A549 (cell line): ENCODE data around the gene BBX. TPM values are rescaled to one million over a fixed set of nuclear protein-coding genes. Genes with fewer than 3 reads are reported as not detected.

Experiments used
- ATAC-seq, 2 experiments: fragments of 200-7000 bp in 1 of 2; fragments of >200 bp in 1 of 2; cut with Nextera tagmentation in 1 of 2; cut with Tn5 transposase in 1 of 2; 3 replicates each; pipeline versions ENCODE4 v1.8.0 to v1.9.1; 2018 to 2020; ENCODE audit warnings: mild to moderate bottlenecking in 1 of 2, moderate library complexity in 1 of 2
- CTCF ChIA-PET: fragments of 300-600 bp; sonication (Branson Sonifier 250); formaldehyde crosslinking; extraction: SDS; loops from one replicate; lab custom pipeline; 2021; ENCODE audit warnings: antibody characterized with exemption, inconsistent platforms; lab: Yijun Ruan, JAX
- POLR2A ChIA-PET: fragments of 350-600 bp; formaldehyde crosslinking; extraction: SDS; loops from one replicate; lab custom pipeline; 2021; ENCODE audit warnings: antibody characterized with exemption, inconsistent platforms; lab: Yijun Ruan, JAX
- DNase-seq, 2 experiments: peaks; one replicate each; pipeline versions ENCODE4 v3.0.0 to v3.0.0-alpha.2; 2011 to 2016; ENCODE audit warnings: low read depth in 1 of 2, low spot score in 1 of 2
- FAIRE-seq: peaks from 2 replicates; lab custom pipeline; 2011; peaks lifted over from hg19 to GRCh38; lab: Jason Lieb, UNC
- H3K27ac ChIP-seq, 2 experiments: fragments of >200 bp; sonication (Bioruptor Twin); formaldehyde crosslinking; 3 replicates each; pipeline ENCODE4 v1.5.1; 2016 to 2017
- H3K4me1 ChIP-seq: fragments of >200 bp; sonication (Bioruptor Twin); formaldehyde crosslinking; 3 replicates; pipeline ENCODE4 v1.6.1; 2016
- H3K4me2 ChIP-seq: fragments of >200 bp; sonication (Bioruptor Twin); formaldehyde crosslinking; 3 replicates; pipeline ENCODE4 v1.6.1; 2016
- H3K4me3 ChIP-seq: fragments of >200 bp; sonication (Bioruptor Twin); formaldehyde crosslinking; 3 replicates; pipeline ENCODE4 v1.5.1; 2016
- H3K9me3 ChIP-seq: fragments of >200 bp; sonication (Bioruptor Twin); formaldehyde crosslinking; 3 replicates; pipeline ENCODE4 v1.6.1; 2016
- CBX8 ChIP-seq: fragments of 200-600 bp; sonication (generic); IDR thresholded peaks from 2 replicates; pipeline ENCODE4 v1.6.1; 2016
- CHD2 ChIP-seq: fragments of 150-350 bp; IDR thresholded peaks from 2 replicates; pipeline ENCODE4 v1.6.1; 2014; ENCODE audit warnings: low read length; ENCODE audit not compliant: partially characterized antibody
- E2F6 ChIP-seq: IDR thresholded peaks from 2 replicates; pipeline ENCODE4 v1.6.1; 2012; ENCODE audit warnings: low read depth, borderline replicate concordance
- EHMT2 ChIP-seq: fragments of 200-600 bp; sonication (generic); IDR thresholded peaks from 2 replicates; pipeline ENCODE4 v1.6.1; 2016; ENCODE audit warnings: antibody characterized with exemption, low read depth, mild to moderate bottlenecking, moderate library complexity
- EP300 ChIP-seq, 2 experiments: fragments of >200 bp; sonication (Bioruptor Twin); formaldehyde crosslinking; IDR thresholded peaks; 2 replicates in 1 of 2; 3 replicates in 1 of 2; pipeline ENCODE4 v1.6.1; 2016 to 2017
- ESRRA ChIP-seq: fragments of 150-350 bp; IDR thresholded peaks from 2 replicates; pipeline ENCODE4 v1.6.1; 2014; ENCODE audit warnings: mild to moderate bottlenecking, low read length, borderline replicate concordance
- FOSL2 ChIP-seq, 2 experiments: fragments of 450-650 bp in 1 of 2; fragments of >200 bp in 1 of 2; sonication (Bioruptor Twin) in 1 of 2; formaldehyde crosslinking; IDR thresholded peaks; 2 replicates each; pipeline versions ENCODE4 v1.5.0 to v1.6.1; 2016 to 2020; ENCODE audit warnings: mild to moderate bottlenecking in 1 of 2, moderate library complexity in 1 of 2
- GATA3 ChIP-seq: IDR thresholded peaks from 2 replicates; pipeline ENCODE4 v1.6.1; 2012; ENCODE audit warnings: borderline replicate concordance
- HEYL ChIP-seq: fragments of 250-450 bp; sonication (Bioruptor Pico); IDR thresholded peaks from 2 replicates; pipeline ENCODE4 v1.8.0; 2021; ENCODE audit warnings: mild to moderate bottlenecking, moderate library complexity
- HOXA7 ChIP-seq: fragments of 250-450 bp; sonication (Bioruptor Pico); IDR thresholded peaks from 2 replicates; pipeline ENCODE4 v1.5.0; 2020; ENCODE audit warnings: mild to moderate bottlenecking, moderate library complexity
- HOXB5 ChIP-seq: fragments of 250-450 bp; sonication (Bioruptor Pico); IDR thresholded peaks from 2 replicates; pipeline ENCODE4 v1.5.0; 2020; ENCODE audit warnings: mild to moderate bottlenecking, moderate library complexity
- KDM5A ChIP-seq: fragments of 200-600 bp; sonication (generic); IDR thresholded peaks from 2 replicates; pipeline ENCODE4 v1.6.1; 2016; ENCODE audit warnings: antibody characterized with exemption, mild to moderate bottlenecking
- MAX ChIP-seq: IDR thresholded peaks from 2 replicates; pipeline ENCODE4 v1.6.1; 2012
- NPAS2 ChIP-seq: fragments of 250-450 bp; sonication (Bioruptor Pico); IDR thresholded peaks from 2 replicates; pipeline ENCODE4 v1.8.0; 2022; ENCODE audit warnings: mild to moderate bottlenecking, moderate library complexity, borderline replicate concordance
- RAD21 ChIP-seq, 2 experiments: fragments of >200 bp in 1 of 2; sonication (Bioruptor Twin) in 1 of 2; formaldehyde crosslinking in 1 of 2; IDR thresholded peaks in 1 of 2; conservative IDR thresholded peaks in 1 of 2; 2 replicates in 1 of 2; 3 replicates in 1 of 2; pipeline ENCODE4 v1.6.1; 2012 to 2018; ENCODE audit warnings: inconsistent platforms in 1 of 2
- REST ChIP-seq: fragments of 200-600 bp; sonication (generic); IDR thresholded peaks from 2 replicates; pipeline ENCODE4 v1.6.1; 2016; ENCODE audit warnings: antibody characterized with exemption, mild to moderate bottlenecking, moderate library complexity
- RNF2 ChIP-seq: fragments of 200-600 bp; sonication (generic); IDR thresholded peaks from 2 replicates; pipeline ENCODE4 v1.6.1; 2016; ENCODE audit warnings: low read depth, mild to moderate bottlenecking, antibody characterized with exemption, moderate library complexity, borderline replicate concordance
- ZSCAN20 ChIP-seq: fragments of 250-450 bp; sonication (Bioruptor Pico); IDR thresholded peaks from 2 replicates; pipeline ENCODE4 v1.8.0; 2022; ENCODE audit warnings: mild to moderate bottlenecking, moderate library complexity
- WGBS: methylation state at CpG from one replicate; pipeline ENCODE4 v1.1.6; 2017; ENCODE audit errors: missing lambda C conversion rate; 5-methylcytosine and 5-hydroxymethylcytosine counted together
- polyA plus RNA-seq, 4 experiments: library from polyadenylated mRNA; depleted of rRNA in 3 of 4; stranded (reverse); fragments of >200 nt; fragmentation: RNase III in 1 of 4; extraction: RNeasy Plus Mini Kit Qiagen cat#74134 plus additional on column Dnase treatment in 1 of 4; gene quantifications; 2 replicates in 3 of 4; 3 replicates in 1 of 4; pipeline ENCODE4 v1.2.3, GENCODE V29; 2011 to 2017
- TF ChIP-seq, protein P1 (sequence below): IDR thresholded peaks from 2 replicates; pipeline ENCODE4 v1.6.1; 2012
- TF ChIP-seq, protein P2 (sequence below): fragments of 450-650 bp; IDR thresholded peaks from 2 replicates; pipeline ENCODE4 v1.6.1; 2014; ENCODE audit warnings: antibody characterized with exemption
- TF ChIP-seq, protein P3 (sequence below): fragments of 250-450 bp; sonication (Bioruptor Pico); IDR thresholded peaks from 2 replicates; pipeline ENCODE4 v1.5.0; 2020; ENCODE audit warnings: low read depth, mild to moderate bottlenecking, moderate library complexity

BBX gene
- polyA plus RNA-seq, 2 of the 4 experiments (the other 2 are of a cell fraction) = 16.7 to 62.8 TPM

DNA sequence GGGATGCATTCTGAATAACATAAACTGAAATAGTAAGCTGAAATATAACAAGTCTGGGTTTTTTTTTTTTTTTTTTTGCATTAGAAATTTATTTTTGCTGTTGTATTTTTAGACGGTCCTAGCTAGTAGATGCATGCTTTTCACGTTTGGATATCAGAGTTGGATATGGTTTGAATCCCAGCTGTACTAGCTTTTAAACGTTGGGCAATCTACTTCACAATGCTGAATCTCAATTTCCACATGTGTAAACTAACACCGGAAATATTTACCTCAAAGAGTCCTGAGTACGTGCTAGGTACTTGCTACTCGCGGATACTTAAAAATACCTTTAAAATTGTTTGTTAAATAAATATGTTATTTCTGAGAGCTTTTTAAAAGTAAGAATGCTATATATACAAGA is 139.8 kb downstream of the BBX start:
- FAIRE-seq (no peak), ATAC-seq (no peak), DNase-seq (no peak)
- no peak overlapping the region for H3K4me2 ChIP-seq
- 83% methylated on average over 7 of the region's 7 CpGs for WGBS
- no peak for TF ChIP-seq HEYL
- TF ChIP-seq CHD2 = no peak
- TF ChIP-seq CBX8 = no peak
- TF ChIP-seq, protein P1, sequence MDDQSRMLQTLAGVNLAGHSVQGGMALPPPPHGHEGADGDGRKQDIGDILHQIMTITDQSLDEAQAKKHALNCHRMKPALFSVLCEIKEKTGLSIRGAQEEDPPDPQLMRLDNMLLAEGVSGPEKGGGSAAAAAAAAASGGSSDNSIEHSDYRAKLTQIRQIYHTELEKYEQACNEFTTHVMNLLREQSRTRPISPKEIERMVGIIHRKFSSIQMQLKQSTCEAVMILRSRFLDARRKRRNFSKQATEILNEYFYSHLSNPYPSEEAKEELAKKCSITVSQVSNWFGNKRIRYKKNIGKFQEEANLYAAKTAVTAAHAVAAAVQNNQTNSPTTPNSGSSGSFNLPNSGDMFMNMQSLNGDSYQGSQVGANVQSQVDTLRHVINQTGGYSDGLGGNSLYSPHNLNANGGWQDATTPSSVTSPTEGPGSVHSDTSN = no peak
- TF ChIP-seq REST = no peak
- no peak for TF ChIP-seq ESRRA
- TF ChIP-seq HOXB5 (CRISPR knock-in tag) = no peak
- no peak for TF ChIP-seq EHMT2
- TF ChIP-seq E2F6 = no peak
- TF ChIP-seq MAX = no peak
- TF ChIP-seq EP300 (IDR thresholded peaks at IDR 0.05) = no peak
- TF ChIP-seq ZSCAN20 (CRISPR knock-in tag) = no peak
- no peak overlapping the region for H3K27ac ChIP-seq
- no peaks in the 10 kb centered on the region for H3K9me3 ChIP-seq
- CTCF ChIA-PET = interaction anchor here (0.7 to 6.7 kb wide), 5 partner anchors 13 to 427 kb away, joined by 3 to 48 read pairs (median 4); no protein-coding TSS in a partner anchor
- H3K4me3 ChIP-seq = no peak overlapping the region
- H3K4me1 ChIP-seq = peaks cover 8% of the 10 kb centered on the region
- POLR2A ChIA-PET = no interaction called here

GRCh38 chr3:107663266-107663665 is 140.5 kb downstream of the BBX start:
- no peak overlapping the region for H3K4me2 ChIP-seq
- ATAC-seq (no peak), DNase-seq (no peak), FAIRE-seq (no peak)
- WGBS = 23% methylated on average over 2 of the region's 2 CpGs
- no peaks in the 10 kb centered on the region for H3K9me3 ChIP-seq
- ChIA-PET CTCF (interaction anchor here (0.7 to 6.7 kb wide), 3 partner anchors 13 to 392 kb away, joined by 3 to 48 read pairs (median 4); no protein-coding TSS in a partner anchor), POLR2A (no interaction called here)
- H3K4me3 ChIP-seq = no peak overlapping the region
- H3K27ac ChIP-seq = no peak overlapping the region
- no peak for TF ChIP-seq KDM5A
- TF ChIP-seq, protein P2, sequence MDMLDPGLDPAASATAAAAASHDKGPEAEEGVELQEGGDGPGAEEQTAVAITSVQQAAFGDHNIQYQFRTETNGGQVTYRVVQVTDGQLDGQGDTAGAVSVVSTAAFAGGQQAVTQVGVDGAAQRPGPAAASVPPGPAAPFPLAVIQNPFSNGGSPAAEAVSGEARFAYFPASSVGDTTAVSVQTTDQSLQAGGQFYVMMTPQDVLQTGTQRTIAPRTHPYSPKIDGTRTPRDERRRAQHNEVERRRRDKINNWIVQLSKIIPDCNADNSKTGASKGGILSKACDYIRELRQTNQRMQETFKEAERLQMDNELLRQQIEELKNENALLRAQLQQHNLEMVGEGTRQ = no peak
- no peak for TF ChIP-seq HOXA7
- no peak for TF ChIP-seq RNF2
- TF ChIP-seq REST = no peak
- TF ChIP-seq RAD21 (conservative IDR thresholded peaks at IDR 0.05 in 1 of 2, IDR thresholded peaks at IDR 0.05 in 1 of 2) = no peak
- no peak for TF ChIP-seq NPAS2 (CRISPR knock-in tag)
- no peak for TF ChIP-seq FOSL2 (IDR thresholded peaks at IDR 0.05)
- TF ChIP-seq FOSL2 (CRISPR knock-in tag; IDR thresholded peaks at IDR 0.05) = no peak
- TF ChIP-seq GATA3 = no peak
- TF ChIP-seq, protein P3, sequence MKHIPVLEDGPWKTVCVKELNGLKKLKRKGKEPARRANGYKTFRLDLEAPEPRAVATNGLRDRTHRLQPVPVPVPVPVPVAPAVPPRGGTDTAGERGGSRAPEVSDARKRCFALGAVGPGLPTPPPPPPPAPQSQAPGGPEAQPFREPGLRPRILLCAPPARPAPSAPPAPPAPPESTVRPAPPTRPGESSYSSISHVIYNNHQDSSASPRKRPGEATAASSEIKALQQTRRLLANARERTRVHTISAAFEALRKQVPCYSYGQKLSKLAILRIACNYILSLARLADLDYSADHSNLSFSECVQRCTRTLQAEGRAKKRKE (CRISPR knock-in tag) = no peak
- H3K4me1 ChIP-seq = peaks cover 2% of the 10 kb centered on the region; the same call in 2 of the 3 replicates
